Glomerular endothelial cell (primary cell): ENCODE measurements around the gene ZNF79. TPM values are rescaled to one million over a fixed set of nuclear protein-coding genes. Genes with fewer than 3 reads are reported as not detected.
A peak's percentile ranks its signal among the peaks of the same experiment; 100 is the strongest.

Experiments
- DNase-seq: peaks from one replicate; pipeline ENCODE4 v3.0.0-alpha.2; 2011; ENCODE audit warnings: low read depth, low spot score; ENCODE audit errors: extremely low read depth
- total RNA-seq: library from RNA; depleted of rRNA; stranded (reverse); fragments of >200 nt; gene quantifications from 2 replicates; pipeline ENCODE4 v1.2.3, GENCODE V29; 2015

The ZNF79 gene
- total RNA-seq: 7.8 and 8.1 TPM in 2 replicates

- peak; percentile 75 for DNase-seq
These were observed at the start of gene ZNF79 for GRCh38 chr9:127423934-127424675. Gene ZNF79 (plus strand): TSS chr9:127424382. CDS start chr9:127424788, 406 bp downstream.

GRCh38 chr9:127380479-127380878 is 43.7 kb upstream of the ZNF79 start:
- no peak for DNase-seq

GRCh38 chr9:127382541-127382940 is 41.6 kb upstream of the ZNF79 start:
- no peak for DNase-seq

GRCh38 chr9:127384016-127384730 is 40.0 kb upstream of the ZNF79 start:
- DNase-seq: no peak

- DNase-seq: no peak
These were observed 39.3 kb upstream of the ZNF79 start for GRCh38 chr9:127384901-127385300.

GRCh38 chr9:127386249-127386648 is 37.9 kb upstream of the ZNF79 start:
- DNase-seq: no peak

GRCh38 chr9:127386981-127387380 is 37.2 kb upstream of the ZNF79 start:
- no peak for DNase-seq

- no peak for DNase-seq
These were observed 35.9 kb upstream of the ZNF79 start for GRCh38 chr9:127388037-127388855.

- no peak for DNase-seq
These were observed 35.3 kb upstream of the ZNF79 start for GRCh38 chr9:127388856-127389238.

- DNase-seq: no peak
These were observed 34.6 kb upstream of the ZNF79 start for GRCh38 chr9:127389381-127390247.

- no peak for DNase-seq
These were observed 34.0 kb upstream of the ZNF79 start for GRCh38 chr9:127390248-127390545.

GRCh38 chr9:127390563-127390962 is 33.6 kb upstream of the ZNF79 start:
- no peak for DNase-seq

- no peak for DNase-seq
These were observed 32.0 kb upstream of the ZNF79 start for GRCh38 chr9:127392166-127392565.

- DNase-seq: no peak
These were observed 31.2 kb upstream of the ZNF79 start for GRCh38 chr9:127392976-127393375.

GRCh38 chr9:127393645-127394044 is 30.5 kb upstream of the ZNF79 start:
- DNase-seq: no peak

GRCh38 chr9:127395497-127396252 is 28.5 kb upstream of the ZNF79 start:
- DNase-seq: no peak

- no peak for DNase-seq
These were observed 27.9 kb upstream of the ZNF79 start for GRCh38 chr9:127396253-127396807.

GRCh38 chr9:127396808-127397645 is 27.2 kb upstream of the ZNF79 start, which contains the start of gene SLC2A8:
Gene SLC2A8 (plus strand): TSS chr9:127397169. CDS start chr9:127397231, 62 bp downstream.
- peak; percentile 94 for DNase-seq
